WTC11 (cell line): ENCODE measurements around the gene GP9. TPM values are rescaled to one million over a fixed set of nuclear protein-coding genes. Genes with fewer than 3 reads are reported as not detected.
"Not testable (repeated sequence)": the region's sequence is repeated elsewhere in the genome, so short reads cannot be mapped to it uniquely, and the experiment has no call there.

Experiments
- ATAC-seq: fragments of 200-7000 bp; cut with Tn5 transposase; 2 replicates; pipeline ENCODE4 v1.10.0; 2021; ENCODE audit warnings: mild to moderate bottlenecking, moderate library complexity
- CTCF ChIA-PET: fragments of 300-600 bp; sonication (Branson Sonifier 250); formaldehyde crosslinking; loops from one replicate; lab custom pipeline; 2021; ENCODE audit warnings: antibody characterized with exemption; lab: Charles Lee
- POLR2A ChIA-PET: fragments of 350-600 bp; sonication (Branson Sonifier 250); formaldehyde crosslinking; loops from one replicate; lab custom pipeline; 2021; ENCODE audit warnings: antibody characterized with exemption; lab: Charles Lee
- DNase-seq: peaks from one replicate; pipeline ENCODE4 v3.0.0; 2021; ENCODE audit warnings: low spot score
- H3K27ac Mint-ChIP-seq: 2 replicates; pipeline ENCODE4 v1.8.0; 2021; ENCODE audit warnings: mixed read lengths
- H3K27me3 Mint-ChIP-seq: 2 replicates; pipeline ENCODE4 v1.8.0; 2021; ENCODE audit warnings: low read depth, mild to moderate bottlenecking, moderate library complexity, mixed read lengths
- H3K36me3 Mint-ChIP-seq: 2 replicates; pipeline ENCODE4 v1.8.0; 2021; ENCODE audit warnings: mixed read lengths
- H3K4me1 Mint-ChIP-seq: 2 replicates; pipeline ENCODE4 v1.8.0; 2022; ENCODE audit warnings: mixed read lengths
- H3K4me3 Mint-ChIP-seq: 2 replicates; pipeline ENCODE4 v1.8.0; 2021; ENCODE audit warnings: mild to moderate bottlenecking, moderate library complexity, mixed read lengths
- H3K9me3 Mint-ChIP-seq: 2 replicates; pipeline ENCODE4 v1.8.0; 2021; ENCODE audit warnings: mixed read lengths
- ATF1 ChIP-seq: sonication (generic); formaldehyde crosslinking; IDR thresholded peaks from 2 replicates; pipeline ENCODE4 v1.8.1; 2023; ENCODE audit warnings: mild to moderate bottlenecking, moderate library complexity, missing genetic modification reagents
- FOXJ3 ChIP-seq: sonication (generic); formaldehyde crosslinking; IDR thresholded peaks from 2 replicates; pipeline ENCODE4 v1.9.0; 2021; ENCODE audit warnings: missing genetic modification reagents, mild to moderate bottlenecking, borderline replicate concordance
- MYBL2 ChIP-seq: sonication (generic); formaldehyde crosslinking; IDR thresholded peaks from 2 replicates; pipeline ENCODE4 v1.8.1; 2023; ENCODE audit warnings: mild to moderate bottlenecking, moderate library complexity, missing genetic modification reagents
- NFATC4 ChIP-seq: fragments of 250-450 bp; sonication (Bioruptor Pico); IDR thresholded peaks from 2 replicates; pipeline ENCODE4 v1.9.0; 2021; ENCODE audit warnings: mild to moderate bottlenecking
- NR1H2 ChIP-seq: sonication (generic); formaldehyde crosslinking; IDR thresholded peaks from 2 replicates; pipeline ENCODE4 v1.9.0; 2021; ENCODE audit warnings: mild to moderate bottlenecking, moderate library complexity, missing genetic modification reagents
- TCF7 ChIP-seq: sonication (generic); formaldehyde crosslinking; IDR thresholded peaks from 2 replicates; pipeline ENCODE4 v1.8.0; 2022; ENCODE audit warnings: mild to moderate bottlenecking, low read depth, missing genetic modification reagents, moderate library complexity
- ZNF671 ChIP-seq: fragments of 250-450 bp; sonication (Bioruptor Pico); IDR thresholded peaks from 2 replicates; pipeline ENCODE4 v1.8.0; 2021; ENCODE audit warnings: mild to moderate bottlenecking
- total RNA-seq: library from RNA; stranded (reverse); gene quantifications from 3 replicates; pipeline ENCODE4 v1.2.3, GENCODE V29; 2021
- TF ChIP-seq, protein P1 (sequence below): sonication (generic); formaldehyde crosslinking; IDR thresholded peaks from 2 replicates; pipeline ENCODE4 v1.8.1; 2023; ENCODE audit warnings: mild to moderate bottlenecking, missing genetic modification reagents
- TF ChIP-seq, protein P2 (sequence below): sonication (generic); formaldehyde crosslinking; IDR thresholded peaks from 2 replicates; pipeline ENCODE4 v1.8.0; 2023; ENCODE audit warnings: missing genetic modification reagents
- TF ChIP-seq, protein P3 (sequence below): fragments of 250-450 bp; sonication (Bioruptor Pico); IDR thresholded peaks from 2 replicates; pipeline ENCODE4 v1.9.0; 2021; ENCODE audit warnings: mild to moderate bottlenecking, borderline replicate concordance
- TF ChIP-seq, protein P4 (sequence below): sonication (generic); formaldehyde crosslinking; IDR thresholded peaks from 2 replicates; pipeline ENCODE4 v1.8.0; 2022; ENCODE audit warnings: mild to moderate bottlenecking, missing genetic modification reagents
- TF ChIP-seq, protein P5 (sequence below): sonication (generic); formaldehyde crosslinking; IDR thresholded peaks from 2 replicates; pipeline ENCODE4 v1.8.0; 2023; ENCODE audit warnings: mild to moderate bottlenecking, missing genetic modification reagents
- TF ChIP-seq, protein P6 (sequence below): fragments of 250-450 bp; sonication (Bioruptor Pico); IDR thresholded peaks from 2 replicates; pipeline ENCODE4 v1.9.0; 2021; ENCODE audit warnings: mild to moderate bottlenecking

The GP9 gene
- total RNA-seq, 1 experiment from 2014 or later: not detected

DNA sequence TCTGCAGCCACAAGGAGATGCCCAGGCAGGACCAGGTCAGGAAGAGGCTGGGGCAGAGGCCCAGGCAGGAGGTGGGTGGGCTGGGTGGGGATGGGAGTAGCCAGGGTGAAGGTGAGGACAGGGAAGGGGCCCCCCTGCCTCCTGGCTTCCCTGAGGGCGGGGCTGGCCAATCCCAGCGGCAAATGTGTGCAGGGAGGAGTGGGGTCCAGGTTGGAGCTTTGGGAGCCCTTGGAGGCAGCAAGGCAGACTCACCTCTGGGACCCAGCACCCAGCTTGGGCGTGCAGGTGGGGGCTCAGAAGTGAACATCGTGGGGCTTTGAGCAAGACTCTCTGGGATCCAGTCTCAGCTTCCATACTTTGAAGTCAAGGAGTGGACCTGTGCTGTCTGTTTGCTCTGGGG lies 25.2 kb downstream of the GP9 start:
- ATAC-seq (no peak), DNase-seq (no peak)
- no peak overlapping the region for H3K4me3 Mint-ChIP-seq
- ChIA-PET CTCF (interaction anchor here (1.0 to 2.4 kb wide), 4 partner anchors 32 to 116 kb away, joined by 3 to 12 read pairs (median 7); no protein-coding TSS in a partner anchor), POLR2A (no interaction called here)
- no peak overlapping the region for H3K27ac Mint-ChIP-seq
- H3K27me3 Mint-ChIP-seq: peaks cover 8% of the 10 kb centered on the region
- no peaks in the 10 kb centered on the region for H3K4me1 Mint-ChIP-seq
- no peaks in the 10 kb centered on the region for H3K36me3 Mint-ChIP-seq
- H3K9me3 Mint-ChIP-seq: no peaks in the 10 kb centered on the region
- TF ChIP-seq NFATC4 (CRISPR knock-in tag): no peak
- TF ChIP-seq MYBL2 (CRISPR knock-in tag): no peak
- TF ChIP-seq, protein P1, sequence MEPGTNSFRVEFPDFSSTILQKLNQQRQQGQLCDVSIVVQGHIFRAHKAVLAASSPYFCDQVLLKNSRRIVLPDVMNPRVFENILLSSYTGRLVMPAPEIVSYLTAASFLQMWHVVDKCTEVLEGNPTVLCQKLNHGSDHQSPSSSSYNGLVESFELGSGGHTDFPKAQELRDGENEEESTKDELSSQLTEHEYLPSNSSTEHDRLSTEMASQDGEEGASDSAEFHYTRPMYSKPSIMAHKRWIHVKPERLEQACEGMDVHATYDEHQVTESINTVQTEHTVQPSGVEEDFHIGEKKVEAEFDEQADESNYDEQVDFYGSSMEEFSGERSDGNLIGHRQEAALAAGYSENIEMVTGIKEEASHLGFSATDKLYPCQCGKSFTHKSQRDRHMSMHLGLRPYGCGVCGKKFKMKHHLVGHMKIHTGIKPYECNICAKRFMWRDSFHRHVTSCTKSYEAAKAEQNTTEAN (CRISPR knock-in tag): no peak
- TF ChIP-seq, protein P2, sequence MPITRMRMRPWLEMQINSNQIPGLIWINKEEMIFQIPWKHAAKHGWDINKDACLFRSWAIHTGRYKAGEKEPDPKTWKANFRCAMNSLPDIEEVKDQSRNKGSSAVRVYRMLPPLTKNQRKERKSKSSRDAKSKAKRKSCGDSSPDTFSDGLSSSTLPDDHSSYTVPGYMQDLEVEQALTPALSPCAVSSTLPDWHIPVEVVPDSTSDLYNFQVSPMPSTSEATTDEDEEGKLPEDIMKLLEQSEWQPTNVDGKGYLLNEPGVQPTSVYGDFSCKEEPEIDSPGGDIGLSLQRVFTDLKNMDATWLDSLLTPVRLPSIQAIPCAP (CRISPR knock-in tag): no peak
- TF ChIP-seq ATF1: no peak
- TF ChIP-seq, protein P3, sequence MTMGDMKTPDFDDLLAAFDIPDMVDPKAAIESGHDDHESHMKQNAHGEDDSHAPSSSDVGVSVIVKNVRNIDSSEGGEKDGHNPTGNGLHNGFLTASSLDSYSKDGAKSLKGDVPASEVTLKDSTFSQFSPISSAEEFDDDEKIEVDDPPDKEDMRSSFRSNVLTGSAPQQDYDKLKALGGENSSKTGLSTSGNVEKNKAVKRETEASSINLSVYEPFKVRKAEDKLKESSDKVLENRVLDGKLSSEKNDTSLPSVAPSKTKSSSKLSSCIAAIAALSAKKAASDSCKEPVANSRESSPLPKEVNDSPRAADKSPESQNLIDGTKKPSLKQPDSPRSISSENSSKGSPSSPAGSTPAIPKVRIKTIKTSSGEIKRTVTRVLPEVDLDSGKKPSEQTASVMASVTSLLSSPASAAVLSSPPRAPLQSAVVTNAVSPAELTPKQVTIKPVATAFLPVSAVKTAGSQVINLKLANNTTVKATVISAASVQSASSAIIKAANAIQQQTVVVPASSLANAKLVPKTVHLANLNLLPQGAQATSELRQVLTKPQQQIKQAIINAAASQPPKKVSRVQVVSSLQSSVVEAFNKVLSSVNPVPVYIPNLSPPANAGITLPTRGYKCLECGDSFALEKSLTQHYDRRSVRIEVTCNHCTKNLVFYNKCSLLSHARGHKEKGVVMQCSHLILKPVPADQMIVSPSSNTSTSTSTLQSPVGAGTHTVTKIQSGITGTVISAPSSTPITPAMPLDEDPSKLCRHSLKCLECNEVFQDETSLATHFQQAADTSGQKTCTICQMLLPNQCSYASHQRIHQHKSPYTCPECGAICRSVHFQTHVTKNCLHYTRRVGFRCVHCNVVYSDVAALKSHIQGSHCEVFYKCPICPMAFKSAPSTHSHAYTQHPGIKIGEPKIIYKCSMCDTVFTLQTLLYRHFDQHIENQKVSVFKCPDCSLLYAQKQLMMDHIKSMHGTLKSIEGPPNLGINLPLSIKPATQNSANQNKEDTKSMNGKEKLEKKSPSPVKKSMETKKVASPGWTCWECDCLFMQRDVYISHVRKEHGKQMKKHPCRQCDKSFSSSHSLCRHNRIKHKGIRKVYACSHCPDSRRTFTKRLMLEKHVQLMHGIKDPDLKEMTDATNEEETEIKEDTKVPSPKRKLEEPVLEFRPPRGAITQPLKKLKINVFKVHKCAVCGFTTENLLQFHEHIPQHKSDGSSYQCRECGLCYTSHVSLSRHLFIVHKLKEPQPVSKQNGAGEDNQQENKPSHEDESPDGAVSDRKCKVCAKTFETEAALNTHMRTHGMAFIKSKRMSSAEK: no peak

DNA sequence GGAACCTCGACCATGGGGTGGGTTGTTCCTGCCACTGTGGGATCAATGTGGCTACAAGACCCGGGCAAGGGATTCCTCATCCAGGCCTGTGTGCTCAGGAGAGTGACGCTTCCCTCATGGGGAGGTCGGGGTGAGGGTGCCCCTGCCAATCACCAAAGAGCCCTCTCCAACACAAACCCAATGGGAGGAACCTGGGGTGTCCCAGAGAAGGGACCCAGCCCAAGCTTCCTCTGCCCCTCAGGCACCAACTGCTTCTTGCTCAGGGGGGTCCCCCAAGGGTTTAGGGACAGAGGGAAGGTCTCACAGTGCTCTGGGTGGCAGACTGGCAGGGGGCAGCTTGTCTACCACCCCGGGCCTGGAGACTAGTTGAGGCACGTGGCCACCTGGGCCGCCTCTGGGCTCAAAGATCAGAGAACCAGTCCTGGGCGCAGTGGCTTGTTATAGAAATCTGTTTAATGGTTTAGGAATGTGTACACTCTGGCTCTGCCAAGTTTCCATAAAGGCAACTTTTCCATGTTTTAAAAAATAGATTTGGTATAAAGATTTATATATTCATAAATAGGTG lies 26.6 kb downstream of the GP9 start:
- ATAC-seq (no peak), DNase-seq (no peak)
- Mint-ChIP-seq H3K36me3 (peaks cover 2% of the 10 kb centered on the region), H3K4me1 (no peaks in the 10 kb centered on the region), H3K9me3 (no peaks in the 10 kb centered on the region), H3K27me3 (peaks cover 6% of the 10 kb centered on the region; the same call in 1 of the 2 replicates), H3K27ac (no peak overlapping the region), H3K4me3 (no peak overlapping the region)
- ChIA-PET POLR2A (no interaction called here), CTCF (interaction anchor here (0.9 to 1.0 kb wide), 2 partner anchors 34 to 117 kb away, joined by 3 to 6 read pairs; no protein-coding TSS in a partner anchor)
- TF ChIP-seq ZNF671 (CRISPR knock-in tag): no peak
- no peak for TF ChIP-seq FOXJ3
- TF ChIP-seq, protein P4, sequence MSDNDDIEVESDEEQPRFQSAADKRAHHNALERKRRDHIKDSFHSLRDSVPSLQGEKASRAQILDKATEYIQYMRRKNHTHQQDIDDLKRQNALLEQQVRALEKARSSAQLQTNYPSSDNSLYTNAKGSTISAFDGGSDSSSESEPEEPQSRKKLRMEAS (CRISPR knock-in tag): no peak

DNA sequence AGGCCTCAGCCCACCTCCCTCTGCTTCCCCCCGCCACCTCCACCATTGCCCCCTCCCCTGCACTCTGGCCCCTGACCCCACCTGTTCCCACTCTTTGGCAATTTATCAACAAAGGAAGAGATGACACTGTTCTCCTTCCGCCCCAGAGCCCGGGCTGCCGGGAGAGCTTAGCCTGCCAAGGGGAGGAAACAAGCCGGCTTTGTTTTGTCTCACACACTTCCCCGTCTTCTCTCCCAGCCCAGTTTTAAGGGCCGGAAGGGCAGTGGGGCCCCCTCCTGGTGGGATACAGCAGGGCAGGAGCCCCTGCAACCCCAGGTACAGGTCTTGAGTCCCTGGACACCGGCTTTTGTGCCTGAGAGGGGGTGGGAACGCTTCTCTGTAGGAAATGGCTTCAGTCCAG lies 27.3 kb downstream of the GP9 start:
- H3K27ac Mint-ChIP-seq, POLR2A ChIA-PET, H3K36me3 Mint-ChIP-seq, H3K4me1 Mint-ChIP-seq, H3K9me3 Mint-ChIP-seq, H3K27me3 Mint-ChIP-seq, CTCF ChIA-PET, H3K4me3 Mint-ChIP-seq: not testable (repeated sequence)
- ATAC-seq: peak; percentile 97
- peak; percentile 58 for DNase-seq

DNA sequence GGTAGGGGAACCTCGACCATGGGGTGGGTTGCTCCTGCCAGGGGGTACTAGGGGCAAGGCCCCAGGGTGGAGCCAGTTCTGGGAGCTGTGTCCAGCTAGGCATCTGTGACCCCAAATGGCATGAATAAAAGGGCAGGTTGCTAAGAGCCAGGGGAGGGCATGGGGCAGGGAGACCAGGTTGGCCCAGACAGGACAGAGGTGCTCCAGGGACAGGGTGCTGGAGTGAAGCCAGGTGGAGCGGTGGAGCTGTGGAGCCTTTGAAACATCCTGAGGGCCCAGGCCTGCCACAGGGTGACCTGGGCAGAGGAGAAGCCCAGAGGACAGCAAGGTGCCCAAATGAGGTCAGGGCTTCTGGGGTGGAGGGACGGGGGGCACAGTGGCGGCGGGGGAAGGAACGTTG lies 27.7 kb downstream of the GP9 start:
- DNase-seq, POLR2A ChIA-PET, H3K27ac Mint-ChIP-seq, H3K4me1 Mint-ChIP-seq, H3K9me3 Mint-ChIP-seq, H3K4me3 Mint-ChIP-seq, H3K36me3 Mint-ChIP-seq, H3K27me3 Mint-ChIP-seq, CTCF ChIA-PET: not testable (repeated sequence)
- peak; percentile 16 for ATAC-seq

DNA sequence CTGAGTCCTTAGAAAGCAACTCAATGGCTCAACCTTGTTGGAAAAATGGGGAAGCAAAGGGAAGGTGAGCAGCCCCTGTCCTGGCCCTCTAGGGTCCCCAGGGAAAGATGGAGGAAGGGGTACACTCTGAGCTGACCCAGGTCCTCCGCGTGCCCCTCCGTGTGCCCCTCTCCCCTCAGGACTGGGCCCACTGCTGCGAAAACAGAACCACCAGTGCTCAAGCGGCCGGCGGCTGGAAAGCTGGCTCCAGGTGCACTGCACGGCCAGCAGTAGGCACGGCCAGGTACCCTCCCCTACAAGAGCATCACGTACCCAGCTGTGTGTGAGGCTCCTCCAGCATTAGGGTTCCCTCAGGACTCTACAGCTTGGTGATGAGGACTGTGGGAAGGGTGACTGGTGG lies 34.7 kb downstream of the GP9 start:
- Mint-ChIP-seq H3K9me3 (peaks cover 4% of the 10 kb centered on the region), H3K36me3 (peaks cover 15% of the 10 kb centered on the region), H3K27ac (no peak overlapping the region), H3K4me1 (no peaks in the 10 kb centered on the region), H3K27me3 (no peaks in the 10 kb centered on the region), H3K4me3 (no peak overlapping the region)
- ChIA-PET POLR2A (no interaction called here), CTCF (interaction anchor here (2.2 kb wide), 1 partner anchor 42 kb away, joined by 5 read pairs; no protein-coding TSS in a partner anchor)
- DNase-seq: no peak
- no peak for ATAC-seq
- TF ChIP-seq NR1H2 (CRISPR knock-in tag): no peak
- TF ChIP-seq, protein P5, sequence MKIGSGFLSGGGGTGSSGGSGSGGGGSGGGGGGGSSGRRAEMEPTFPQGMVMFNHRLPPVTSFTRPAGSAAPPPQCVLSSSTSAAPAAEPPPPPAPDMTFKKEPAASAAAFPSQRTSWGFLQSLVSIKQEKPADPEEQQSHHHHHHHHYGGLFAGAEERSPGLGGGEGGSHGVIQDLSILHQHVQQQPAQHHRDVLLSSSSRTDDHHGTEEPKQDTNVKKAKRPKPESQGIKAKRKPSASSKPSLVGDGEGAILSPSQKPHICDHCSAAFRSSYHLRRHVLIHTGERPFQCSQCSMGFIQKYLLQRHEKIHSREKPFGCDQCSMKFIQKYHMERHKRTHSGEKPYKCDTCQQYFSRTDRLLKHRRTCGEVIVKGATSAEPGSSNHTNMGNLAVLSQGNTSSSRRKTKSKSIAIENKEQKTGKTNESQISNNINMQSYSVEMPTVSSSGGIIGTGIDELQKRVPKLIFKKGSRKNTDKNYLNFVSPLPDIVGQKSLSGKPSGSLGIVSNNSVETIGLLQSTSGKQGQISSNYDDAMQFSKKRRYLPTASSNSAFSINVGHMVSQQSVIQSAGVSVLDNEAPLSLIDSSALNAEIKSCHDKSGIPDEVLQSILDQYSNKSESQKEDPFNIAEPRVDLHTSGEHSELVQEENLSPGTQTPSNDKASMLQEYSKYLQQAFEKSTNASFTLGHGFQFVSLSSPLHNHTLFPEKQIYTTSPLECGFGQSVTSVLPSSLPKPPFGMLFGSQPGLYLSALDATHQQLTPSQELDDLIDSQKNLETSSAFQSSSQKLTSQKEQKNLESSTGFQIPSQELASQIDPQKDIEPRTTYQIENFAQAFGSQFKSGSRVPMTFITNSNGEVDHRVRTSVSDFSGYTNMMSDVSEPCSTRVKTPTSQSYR (CRISPR knock-in tag): no peak
- TF ChIP-seq TCF7 (CRISPR knock-in tag): no peak
- TF ChIP-seq, protein P6, sequence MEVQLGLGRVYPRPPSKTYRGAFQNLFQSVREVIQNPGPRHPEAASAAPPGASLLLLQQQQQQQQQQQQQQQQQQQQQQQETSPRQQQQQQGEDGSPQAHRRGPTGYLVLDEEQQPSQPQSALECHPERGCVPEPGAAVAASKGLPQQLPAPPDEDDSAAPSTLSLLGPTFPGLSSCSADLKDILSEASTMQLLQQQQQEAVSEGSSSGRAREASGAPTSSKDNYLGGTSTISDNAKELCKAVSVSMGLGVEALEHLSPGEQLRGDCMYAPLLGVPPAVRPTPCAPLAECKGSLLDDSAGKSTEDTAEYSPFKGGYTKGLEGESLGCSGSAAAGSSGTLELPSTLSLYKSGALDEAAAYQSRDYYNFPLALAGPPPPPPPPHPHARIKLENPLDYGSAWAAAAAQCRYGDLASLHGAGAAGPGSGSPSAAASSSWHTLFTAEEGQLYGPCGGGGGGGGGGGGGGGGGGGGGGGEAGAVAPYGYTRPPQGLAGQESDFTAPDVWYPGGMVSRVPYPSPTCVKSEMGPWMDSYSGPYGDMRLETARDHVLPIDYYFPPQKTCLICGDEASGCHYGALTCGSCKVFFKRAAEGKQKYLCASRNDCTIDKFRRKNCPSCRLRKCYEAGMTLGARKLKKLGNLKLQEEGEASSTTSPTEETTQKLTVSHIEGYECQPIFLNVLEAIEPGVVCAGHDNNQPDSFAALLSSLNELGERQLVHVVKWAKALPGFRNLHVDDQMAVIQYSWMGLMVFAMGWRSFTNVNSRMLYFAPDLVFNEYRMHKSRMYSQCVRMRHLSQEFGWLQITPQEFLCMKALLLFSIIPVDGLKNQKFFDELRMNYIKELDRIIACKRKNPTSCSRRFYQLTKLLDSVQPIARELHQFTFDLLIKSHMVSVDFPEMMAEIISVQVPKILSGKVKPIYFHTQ (CRISPR knock-in tag): no peak
- TF ChIP-seq NFATC4 (CRISPR knock-in tag): no peak
